Measurements from ENCODE around the gene ZNF423.

Gene ZNF423

DNA sequence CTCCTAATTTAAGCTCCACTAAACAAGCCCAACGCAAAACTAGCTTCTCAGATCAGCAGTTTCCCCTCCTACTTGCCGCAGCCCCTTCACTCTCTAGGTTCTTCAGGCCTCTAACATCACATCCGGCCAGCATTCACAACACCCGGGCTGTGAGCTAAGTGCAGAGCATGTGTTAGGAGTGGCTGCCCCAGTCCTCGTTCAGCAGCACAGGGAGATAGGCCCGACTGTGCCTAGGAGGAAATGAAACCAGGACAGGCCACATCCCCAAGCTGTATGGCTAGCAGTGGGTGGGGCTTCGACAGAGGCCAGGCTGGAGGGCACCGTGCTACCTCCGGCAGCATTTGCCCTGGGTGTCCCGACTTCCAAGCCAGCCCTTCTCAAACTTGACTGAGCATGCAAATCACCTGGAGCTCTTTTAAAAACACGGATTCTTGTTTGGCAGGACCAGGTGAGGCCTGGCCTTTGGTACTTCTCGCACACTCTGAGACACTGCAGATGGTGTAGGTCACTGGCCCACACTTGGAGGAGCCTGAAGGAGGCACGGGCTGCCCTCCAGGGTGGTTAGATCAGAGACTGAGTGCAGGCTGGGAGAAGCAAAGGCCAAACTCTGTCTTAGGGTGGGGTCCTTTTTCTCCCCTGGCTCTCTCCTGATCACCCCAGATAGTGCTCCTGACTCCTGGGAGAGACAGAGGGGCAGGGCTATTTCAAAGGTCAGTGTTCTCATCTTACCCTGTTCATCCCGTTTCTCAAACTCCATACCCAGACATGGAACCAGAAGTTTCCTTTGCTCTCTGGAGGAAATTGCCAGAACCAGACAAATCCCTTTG is 280.4 kb downstream of the ZNF423 start:
- Histone ChIP-seq H3K9ac (no peak overlapping the region), H3K9me3 (ENCODE audit: control insufficient read depth, low read length) (no peaks in the 10 kb centered on the region), H3K36me3 (ENCODE audit: control insufficient read depth, insufficient read depth, low read length) (no peaks in the 10 kb centered on the region), H3K79me2 (no peaks in the 10 kb centered on the region), H3K4me1 (no peaks in the 10 kb centered on the region), H3K27ac (no peak overlapping the region), H2AFZ (no peak overlapping the region), H3K4me2 (ENCODE audit: low read length) (no peak overlapping the region), H3K27me3 (ENCODE audit: control insufficient read depth, insufficient read depth, low read length) (no peaks in the 10 kb centered on the region), H3K4me3 (ENCODE audit: low read depth, low read length) (no peak overlapping the region)
- TF ChIP-seq, protein P1, sequence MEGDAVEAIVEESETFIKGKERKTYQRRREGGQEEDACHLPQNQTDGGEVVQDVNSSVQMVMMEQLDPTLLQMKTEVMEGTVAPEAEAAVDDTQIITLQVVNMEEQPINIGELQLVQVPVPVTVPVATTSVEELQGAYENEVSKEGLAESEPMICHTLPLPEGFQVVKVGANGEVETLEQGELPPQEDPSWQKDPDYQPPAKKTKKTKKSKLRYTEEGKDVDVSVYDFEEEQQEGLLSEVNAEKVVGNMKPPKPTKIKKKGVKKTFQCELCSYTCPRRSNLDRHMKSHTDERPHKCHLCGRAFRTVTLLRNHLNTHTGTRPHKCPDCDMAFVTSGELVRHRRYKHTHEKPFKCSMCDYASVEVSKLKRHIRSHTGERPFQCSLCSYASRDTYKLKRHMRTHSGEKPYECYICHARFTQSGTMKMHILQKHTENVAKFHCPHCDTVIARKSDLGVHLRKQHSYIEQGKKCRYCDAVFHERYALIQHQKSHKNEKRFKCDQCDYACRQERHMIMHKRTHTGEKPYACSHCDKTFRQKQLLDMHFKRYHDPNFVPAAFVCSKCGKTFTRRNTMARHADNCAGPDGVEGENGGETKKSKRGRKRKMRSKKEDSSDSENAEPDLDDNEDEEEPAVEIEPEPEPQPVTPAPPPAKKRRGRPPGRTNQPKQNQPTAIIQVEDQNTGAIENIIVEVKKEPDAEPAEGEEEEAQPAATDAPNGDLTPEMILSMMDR (IDR thresholded peaks at IDR 0.05), result no peak

DNA sequence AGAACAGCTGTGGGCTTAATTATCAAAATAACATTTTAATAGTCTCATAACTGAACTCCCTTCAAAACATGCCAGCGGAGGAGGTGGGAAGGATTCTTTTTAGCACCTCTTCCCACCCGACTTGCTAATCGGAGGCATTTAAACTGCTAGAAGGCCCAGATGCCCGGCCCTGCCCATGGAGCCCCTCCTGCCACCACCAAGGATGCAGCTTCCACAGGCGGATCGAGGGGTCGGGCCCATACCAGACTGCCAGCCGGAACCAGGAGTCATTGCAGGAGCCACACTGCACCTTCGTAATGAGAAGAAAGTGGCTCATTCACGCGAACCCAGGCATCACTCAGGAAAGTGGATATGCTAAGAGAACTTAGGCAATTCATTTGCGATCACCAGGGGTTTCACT is 281.1 kb downstream of the ZNF423 start:
- H3K27me3 ChIP-seq (ENCODE audit: control insufficient read depth, insufficient read depth, low read length), result no peaks in the 10 kb centered on the region
- H3K4me3 ChIP-seq (ENCODE audit: low read depth, low read length), result no peak overlapping the region
- TF ChIP-seq, protein P1 (IDR thresholded peaks at IDR 0.05), result no peak
- no peak overlapping the region for H2AFZ ChIP-seq
- no peaks in the 10 kb centered on the region for H3K9me3 ChIP-seq (ENCODE audit: control insufficient read depth, low read length)
- H3K79me2 ChIP-seq, result no peaks in the 10 kb centered on the region
- H3K27ac ChIP-seq, result no peak overlapping the region
- no peaks in the 10 kb centered on the region for H3K36me3 ChIP-seq (ENCODE audit: control insufficient read depth, insufficient read depth, low read length)
- no peak overlapping the region for H3K9ac ChIP-seq
- H3K4me2 ChIP-seq (ENCODE audit: low read length), result no peak overlapping the region
- H3K4me1 ChIP-seq, result no peaks in the 10 kb centered on the region

DNA sequence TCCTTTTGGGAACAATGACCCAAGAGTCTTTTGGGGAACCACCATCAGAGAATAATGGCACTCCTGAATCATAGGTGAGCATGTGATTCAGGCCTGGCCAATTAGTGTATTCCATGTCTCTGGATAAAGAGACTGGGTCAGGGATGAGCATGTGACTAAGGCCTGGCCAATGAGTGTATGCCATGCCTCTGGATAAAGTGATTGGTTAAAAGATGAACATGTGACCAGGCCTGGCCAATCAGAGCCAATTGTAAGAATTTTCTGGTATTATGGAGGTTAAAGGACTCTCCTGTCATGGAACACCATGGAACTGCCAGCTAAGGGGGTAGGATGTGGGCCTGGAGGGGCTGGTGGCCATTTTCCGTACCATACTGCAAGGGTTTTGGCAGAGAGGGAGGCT is 288.0 kb downstream of the ZNF423 start:
- no peaks in the 10 kb centered on the region for H3K9me3 ChIP-seq (ENCODE audit: control insufficient read depth, low read length)

DNA sequence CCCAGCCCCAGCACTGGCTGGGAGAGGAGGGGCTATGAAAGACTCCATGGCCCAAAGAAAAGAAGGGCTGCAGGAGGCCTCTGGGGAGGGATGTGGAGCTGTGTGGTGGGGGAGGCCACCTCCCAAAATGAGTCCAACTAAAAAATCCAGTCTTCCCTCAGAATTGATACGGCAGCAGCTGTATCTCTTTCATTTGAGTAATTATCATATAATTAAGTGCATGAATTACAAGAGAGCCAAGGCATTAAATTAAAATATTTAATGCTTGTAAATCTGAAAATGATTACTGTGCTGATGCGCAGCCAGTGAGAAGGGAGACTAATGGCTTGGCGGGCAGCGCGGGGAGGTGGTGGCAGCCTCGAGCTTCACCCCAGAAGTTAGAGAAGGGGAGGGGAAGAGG is 289.5 kb downstream of the ZNF423 start:
- Histone ChIP-seq H3K9me3 (ENCODE audit: control insufficient read depth, low read length) (no peaks in the 10 kb centered on the region), H3K27ac (no peak overlapping the region), H3K36me3 (ENCODE audit: control insufficient read depth, insufficient read depth, low read length) (no peaks in the 10 kb centered on the region), H3K9ac (no peak overlapping the region), H2AFZ (no peak overlapping the region), H3K4me2 (ENCODE audit: low read length) (no peak overlapping the region), H3K27me3 (ENCODE audit: control insufficient read depth, insufficient read depth, low read length) (no peaks in the 10 kb centered on the region), H3K4me1 (no peaks in the 10 kb centered on the region), H3K79me2 (no peaks in the 10 kb centered on the region), H3K4me3 (ENCODE audit: low read depth, low read length) (no peak overlapping the region)
- TF ChIP-seq, protein P1 (IDR thresholded peaks at IDR 0.05), result no peak

More for the DNA sequence above, 288.0 kb downstream of the ZNF423 start:
- H3K4me3 ChIP-seq (ENCODE audit: low read depth, low read length), result no peak overlapping the region
- no peak overlapping the region for H3K27ac ChIP-seq
- no peak overlapping the region for H3K9ac ChIP-seq
- H3K79me2 ChIP-seq, result no peaks in the 10 kb centered on the region
- H3K27me3 ChIP-seq (ENCODE audit: control insufficient read depth, insufficient read depth, low read length), result no peaks in the 10 kb centered on the region
- no peak overlapping the region for H2AFZ ChIP-seq
- H3K4me1 ChIP-seq, result no peaks in the 10 kb centered on the region
- no peaks in the 10 kb centered on the region for H3K36me3 ChIP-seq (ENCODE audit: control insufficient read depth, insufficient read depth, low read length)
- H3K4me2 ChIP-seq (ENCODE audit: low read length), result no peak overlapping the region
- TF ChIP-seq, protein P1 (IDR thresholded peaks at IDR 0.05), result no peak
